K562 (cell line): ENCODE data around the gene ESPL1. TPM values are rescaled to one million over a fixed set of nuclear protein-coding genes. Genes with fewer than 3 reads are reported as not detected.

Experiments used
- ARHGAP35 ChIP-seq: fragments of 450-650 bp; IDR thresholded peaks from 2 replicates; pipeline ENCODE4 v1.6.1; 2018; ENCODE audit not compliant: partially characterized antibody
- GABPB2 ChIP-seq: fragments of 250-450 bp; sonication (Bioruptor Pico); conservative IDR thresholded peaks from 2 replicates; pipeline ENCODE4 v1.5.1; 2021; ENCODE audit warnings: mild to moderate bottlenecking
- HDAC3 ChIP-seq: fragments of 450-650 bp; IDR thresholded peaks from 2 replicates; pipeline ENCODE4 v1.6.1; 2018; ENCODE audit warnings: borderline replicate concordance, mild to moderate bottlenecking, moderate library complexity; ENCODE audit not compliant: partially characterized antibody
- HSF4 ChIP-seq: fragments of 250-450 bp; sonication (Bioruptor Pico); IDR thresholded peaks from 2 replicates; pipeline ENCODE4 v2.1.2; 2022; ENCODE audit warnings: mild to moderate bottlenecking, moderate library complexity, borderline replicate concordance
- JUNB ChIP-seq: fragments of 450-650 bp; formaldehyde crosslinking; conservative IDR thresholded peaks from 2 replicates; pipeline ENCODE4 v1.4.0; 2020; ENCODE audit warnings: mild to moderate bottlenecking
- L3MBTL2 ChIP-seq: fragments of 450-650 bp; IDR thresholded peaks from 2 replicates; pipeline ENCODE4 v1.6.1; 2016; ENCODE audit warnings: mild to moderate bottlenecking, moderate library complexity
- PURB ChIP-seq: sonication (generic); formaldehyde crosslinking; IDR thresholded peaks from 2 replicates; pipeline ENCODE4 v1.9.0; 2021; ENCODE audit warnings: low read depth, mild to moderate bottlenecking, missing genetic modification reagents
- RBM39 ChIP-seq: fragments of 200-400 bp; formaldehyde crosslinking; optimal IDR thresholded peaks from 2 replicates; pipeline ENCODE3; 2018; ENCODE audit warnings: low read depth, low read length
- RCOR1 ChIP-seq, 2 experiments: IDR thresholded peaks; 2 replicates each; pipeline ENCODE4 v1.6.1; 2012; ENCODE audit warnings: low read depth in 2 of 2, low read length in 2 of 2, borderline replicate concordance in 1 of 2, improper control_type of control experiment in 1 of 2
- SIN3B ChIP-seq: fragments of 450-650 bp; IDR thresholded peaks from 2 replicates; pipeline ENCODE4 v1.6.1; 2017; ENCODE audit warnings: low read depth, mild to moderate bottlenecking, moderate library complexity
- ZBTB40 ChIP-seq, 2 experiments: fragments of 450-650 bp in 1 of 2; sonication (generic) in 1 of 2; formaldehyde crosslinking in 1 of 2; IDR thresholded peaks; 2 replicates each; pipeline versions ENCODE4 v1.7.1 to v1.9.0; 2016 to 2022; ENCODE audit warnings: inconsistent platforms in 1 of 2, mild to moderate bottlenecking in 1 of 2, missing genetic modification reagents in 1 of 2
- polyA plus RNA-seq, 8 experiments: library from polyadenylated mRNA; depleted of rRNA in 4 of 8; stranded (reverse) in 5 of 8; unstranded in 3 of 8; fragments of >200 nt; fragmentation: Nextera tagmentation in 2 of 8; fragmentation: Illumina TruSeq in 1 of 8; extraction: Ambion mirVana in 2 of 8; extraction: Trizol in 1 of 8; gene quantifications; 2 replicates each; pipeline versions ENCODE4 v1.2.1 to v1.2.3, GENCODE V29; 2011 to 2014; ENCODE audit warnings: inconsistent platforms in 1 of 8, missing spikeins in 1 of 8
- total RNA-seq, 7 experiments: library from RNA; depleted of rRNA in 6 of 7; stranded (reverse); fragments of >200 nt in 6 of 7; fragmentation: Illumina TruSeq in 2 of 7; extraction: Trizol in 2 of 7; gene quantifications; 2 replicates each; pipeline versions ENCODE4 v1.2.1 to v1.2.3, GENCODE V29; 2011 to 2021; ENCODE audit warnings: low replicate concordance in 1 of 7
- TF ChIP-seq, protein P1 (sequence below): sonication (generic); formaldehyde crosslinking; IDR thresholded peaks from 2 replicates; pipeline ENCODE4 v1.8.0; 2023; ENCODE audit warnings: mild to moderate bottlenecking, missing genetic modification reagents
- TF ChIP-seq, protein P2 (sequence below): fragments of 250-450 bp; sonication (Bioruptor Pico); IDR thresholded peaks from 2 replicates; pipeline ENCODE4 v1.5.0; 2021; ENCODE audit warnings: mild to moderate bottlenecking, borderline replicate concordance
- TF ChIP-seq, protein P3 (sequence below): fragments of 250-450 bp; sonication (Bioruptor Pico); IDR thresholded peaks from 2 replicates; pipeline ENCODE4 v1.5.0; 2021

ESPL1 gene
- total and polyA plus RNA-seq, 9 of the 15 experiments (the other 6 are each of a cell fraction or from before 2014, with no cell fraction given): 1.2 to 55.0 (median 18.7) TPM

- TF ChIP-seq, protein P1, sequence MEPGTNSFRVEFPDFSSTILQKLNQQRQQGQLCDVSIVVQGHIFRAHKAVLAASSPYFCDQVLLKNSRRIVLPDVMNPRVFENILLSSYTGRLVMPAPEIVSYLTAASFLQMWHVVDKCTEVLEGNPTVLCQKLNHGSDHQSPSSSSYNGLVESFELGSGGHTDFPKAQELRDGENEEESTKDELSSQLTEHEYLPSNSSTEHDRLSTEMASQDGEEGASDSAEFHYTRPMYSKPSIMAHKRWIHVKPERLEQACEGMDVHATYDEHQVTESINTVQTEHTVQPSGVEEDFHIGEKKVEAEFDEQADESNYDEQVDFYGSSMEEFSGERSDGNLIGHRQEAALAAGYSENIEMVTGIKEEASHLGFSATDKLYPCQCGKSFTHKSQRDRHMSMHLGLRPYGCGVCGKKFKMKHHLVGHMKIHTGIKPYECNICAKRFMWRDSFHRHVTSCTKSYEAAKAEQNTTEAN (CRISPR knock-in tag): no peak
- TF ChIP-seq HDAC3: no peak
- TF ChIP-seq HSF4: no peak
- TF ChIP-seq PURB (CRISPR knock-in tag): no peak
- no peak for TF ChIP-seq SIN3B
- no peak for TF ChIP-seq GABPB2 (CRISPR knock-in tag)
- peak; percentile 38; the same call in 1 of the 2 replicates for TF ChIP-seq L3MBTL2
- no peak for TF ChIP-seq RCOR1 (IDR thresholded peaks at IDR 0.05; ENCODE audit: borderline replicate concordance in 1 of 2, low read depth in 2 of 2, low read length in 2 of 2)
- TF ChIP-seq, protein P2, sequence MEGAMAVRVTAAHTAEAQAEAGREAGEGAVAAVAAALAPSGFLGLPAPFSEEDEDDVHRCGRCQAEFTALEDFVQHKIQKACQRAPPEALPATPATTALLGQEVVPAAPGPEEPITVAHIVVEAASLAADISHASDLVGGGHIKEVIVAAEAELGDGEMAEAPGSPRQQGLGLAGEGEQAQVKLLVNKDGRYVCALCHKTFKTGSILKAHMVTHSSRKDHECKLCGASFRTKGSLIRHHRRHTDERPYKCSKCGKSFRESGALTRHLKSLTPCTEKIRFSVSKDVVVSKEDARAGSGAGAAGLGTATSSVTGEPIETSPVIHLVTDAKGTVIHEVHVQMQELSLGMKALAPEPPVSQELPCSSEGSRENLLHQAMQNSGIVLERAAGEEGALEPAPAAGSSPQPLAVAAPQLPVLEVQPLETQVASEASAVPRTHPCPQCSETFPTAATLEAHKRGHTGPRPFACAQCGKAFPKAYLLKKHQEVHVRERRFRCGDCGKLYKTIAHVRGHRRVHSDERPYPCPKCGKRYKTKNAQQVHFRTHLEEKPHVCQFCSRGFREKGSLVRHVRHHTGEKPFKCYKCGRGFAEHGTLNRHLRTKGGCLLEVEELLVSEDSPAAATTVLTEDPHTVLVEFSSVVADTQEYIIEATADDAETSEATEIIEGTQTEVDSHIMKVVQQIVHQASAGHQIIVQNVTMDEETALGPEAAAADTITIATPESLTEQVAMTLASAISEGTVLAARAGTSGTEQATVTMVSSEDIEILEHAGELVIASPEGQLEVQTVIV (CRISPR knock-in tag): no peak
- peak; percentile 77 for TF ChIP-seq ZBTB40 (IDR thresholded peaks at IDR 0.05)
- TF ChIP-seq ZBTB40 (CRISPR knock-in tag; IDR thresholded peaks at IDR 0.05): no peak
- TF ChIP-seq ARHGAP35: no peak
- TF ChIP-seq, protein P3, sequence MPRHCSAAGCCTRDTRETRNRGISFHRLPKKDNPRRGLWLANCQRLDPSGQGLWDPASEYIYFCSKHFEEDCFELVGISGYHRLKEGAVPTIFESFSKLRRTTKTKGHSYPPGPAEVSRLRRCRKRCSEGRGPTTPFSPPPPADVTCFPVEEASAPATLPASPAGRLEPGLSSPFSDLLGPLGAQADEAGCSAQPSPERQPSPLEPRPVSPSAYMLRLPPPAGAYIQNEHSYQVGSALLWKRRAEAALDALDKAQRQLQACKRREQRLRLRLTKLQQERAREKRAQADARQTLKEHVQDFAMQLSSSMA: no peak
- TF ChIP-seq RBM39: no peak
- TF ChIP-seq JUNB: no peak
Observed at GRCh38 chr12:53324113-53324778, 56.1 kb downstream of the ESPL1 start (continued).
